ENCODE results near the gene CHTOP. TPM values are rescaled to one million over a fixed set of nuclear protein-coding genes. Genes with fewer than 3 reads are reported as not detected.
A peak's percentile ranks its signal among the peaks of the same experiment; 100 is the strongest.

CHTOP gene
- total and polyA plus RNA-seq, 11 donors, result 48.4 to 92.0 (median 72.9) TPM

DNA sequence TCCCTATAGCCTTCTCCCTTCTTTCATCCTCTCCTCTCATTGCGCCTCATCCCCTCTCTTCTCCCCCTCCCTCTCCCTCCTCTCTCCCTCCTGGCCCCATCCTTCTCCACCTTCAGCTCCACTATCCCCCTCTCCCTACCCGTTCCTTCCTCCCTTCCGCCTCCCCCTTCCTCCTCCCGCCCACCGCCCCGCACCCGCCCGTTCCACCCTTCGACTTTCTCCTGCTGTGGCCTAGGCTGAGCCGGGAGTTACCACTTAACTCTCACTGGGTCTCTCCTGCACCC is 46.2 kb downstream of the CHTOP start:
- peaks cover 0 to 26% (median 19%) of the 10 kb centered on the region in 12 donors for H3K4me1 ChIP-seq
- TF ChIP-seq, protein P1, sequence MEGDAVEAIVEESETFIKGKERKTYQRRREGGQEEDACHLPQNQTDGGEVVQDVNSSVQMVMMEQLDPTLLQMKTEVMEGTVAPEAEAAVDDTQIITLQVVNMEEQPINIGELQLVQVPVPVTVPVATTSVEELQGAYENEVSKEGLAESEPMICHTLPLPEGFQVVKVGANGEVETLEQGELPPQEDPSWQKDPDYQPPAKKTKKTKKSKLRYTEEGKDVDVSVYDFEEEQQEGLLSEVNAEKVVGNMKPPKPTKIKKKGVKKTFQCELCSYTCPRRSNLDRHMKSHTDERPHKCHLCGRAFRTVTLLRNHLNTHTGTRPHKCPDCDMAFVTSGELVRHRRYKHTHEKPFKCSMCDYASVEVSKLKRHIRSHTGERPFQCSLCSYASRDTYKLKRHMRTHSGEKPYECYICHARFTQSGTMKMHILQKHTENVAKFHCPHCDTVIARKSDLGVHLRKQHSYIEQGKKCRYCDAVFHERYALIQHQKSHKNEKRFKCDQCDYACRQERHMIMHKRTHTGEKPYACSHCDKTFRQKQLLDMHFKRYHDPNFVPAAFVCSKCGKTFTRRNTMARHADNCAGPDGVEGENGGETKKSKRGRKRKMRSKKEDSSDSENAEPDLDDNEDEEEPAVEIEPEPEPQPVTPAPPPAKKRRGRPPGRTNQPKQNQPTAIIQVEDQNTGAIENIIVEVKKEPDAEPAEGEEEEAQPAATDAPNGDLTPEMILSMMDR (IDR thresholded peaks at IDR 0.05), result no peak
- no peak for TF ChIP-seq POLR2A (IDR thresholded peaks at IDR 0.05)
- intact Hi-C loops (cut with DNase I), result no loop called here
- H3K4me3 ChIP-seq, result peak overlapping the region; percentile 35 to 76 (median 60)
- no peak for ATAC-seq
- H3K36me3 ChIP-seq, result peaks cover 0 to 19% (median 2%) of the 10 kb centered on the region in 9 donors
- WGBS, 4 donors, result 19 to 32% (median 30%) methylated on average over 10 of the region's 10 CpGs
- H3K27ac ChIP-seq, result peak overlapping the region in 6 of 12 donors; percentile 66 to 83 (median 76)
- DNase-seq, result no peak
- H3K27me3 ChIP-seq, result peaks cover 0 to 28% (median 7%) of the 10 kb centered on the region in 9 donors
- H3K9me3 ChIP-seq, result no peaks in the 10 kb centered on the region

DNA sequence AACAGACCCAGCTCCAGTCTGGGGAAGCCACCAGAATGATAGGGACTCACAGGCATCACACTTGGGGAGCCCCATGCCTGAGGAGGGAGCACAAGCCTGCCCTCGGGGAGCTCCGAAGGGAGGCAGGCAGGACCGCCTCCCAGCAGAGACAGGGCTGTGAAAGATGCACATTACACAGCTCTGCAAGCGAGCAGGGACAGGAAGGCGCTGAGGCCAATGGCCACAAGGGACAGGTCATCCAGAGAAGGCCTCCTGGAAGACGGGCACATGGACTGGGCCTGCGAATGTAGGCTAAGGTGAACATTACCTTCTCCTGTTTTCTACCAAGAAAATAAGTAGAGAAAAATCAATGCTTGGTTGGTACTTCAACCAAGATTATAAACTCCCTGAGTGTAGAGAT is 48.9 kb downstream of the CHTOP start:
- no peak for ATAC-seq
- Histone ChIP-seq H3K4me3 (no peak overlapping the region), H3K27ac (no peak overlapping the region), H3K9me3 (no peaks in the 10 kb centered on the region), H3K4me1 (peaks cover 0 to 22% (median 16%) of the 10 kb centered on the region in 12 donors), H3K36me3 (peaks cover 0 to 33% (median 7%) of the 10 kb centered on the region in 9 donors), H3K27me3 (peaks cover 0 to 28% (median 7%) of the 10 kb centered on the region in 9 donors)
- intact Hi-C loops (cut with DNase I), result no loop called here
- TF ChIP-seq, protein P1 (IDR thresholded peaks at IDR 0.05), result no peak
- no peak for TF ChIP-seq POLR2A (IDR thresholded peaks at IDR 0.05)
- 82 to 87% (median 86%) methylated on average over 7 of the region's 7 CpGs for WGBS, 4 donors
- DNase-seq, result peak in 1 of 5 donors; percentile 26

- no peak for TF ChIP-seq POLR2A (IDR thresholded peaks at IDR 0.05)
- TF ChIP-seq, protein P1 (IDR thresholded peaks at IDR 0.05), result no peak
- peaks cover 0 to 19% (median 7%) of the 10 kb centered on the region in 9 donors for H3K27me3 ChIP-seq
- no peaks in the 10 kb centered on the region for H3K9me3 ChIP-seq
- intact Hi-C loops (cut with DNase I), result no loop called here
- no peak overlapping the region for H3K4me3 ChIP-seq
- no peak overlapping the region for H3K27ac ChIP-seq
- ATAC-seq (no peak), DNase-seq (peak in 1 of 5 donors; percentile 3)
- H3K4me1 ChIP-seq, result peaks cover 0 to 11% (median 8%) of the 10 kb centered on the region in 12 donors
- peaks cover 0 to 39% (median 8%) of the 10 kb centered on the region in 9 donors for H3K36me3 ChIP-seq
- WGBS, 4 donors, result 80 to 89% (median 85%) methylated on average over 5 of the region's 5 CpGs
Measured at GRCh38 chr1:153683854-153684253, 50.0 kb downstream of the CHTOP start.

DNA sequence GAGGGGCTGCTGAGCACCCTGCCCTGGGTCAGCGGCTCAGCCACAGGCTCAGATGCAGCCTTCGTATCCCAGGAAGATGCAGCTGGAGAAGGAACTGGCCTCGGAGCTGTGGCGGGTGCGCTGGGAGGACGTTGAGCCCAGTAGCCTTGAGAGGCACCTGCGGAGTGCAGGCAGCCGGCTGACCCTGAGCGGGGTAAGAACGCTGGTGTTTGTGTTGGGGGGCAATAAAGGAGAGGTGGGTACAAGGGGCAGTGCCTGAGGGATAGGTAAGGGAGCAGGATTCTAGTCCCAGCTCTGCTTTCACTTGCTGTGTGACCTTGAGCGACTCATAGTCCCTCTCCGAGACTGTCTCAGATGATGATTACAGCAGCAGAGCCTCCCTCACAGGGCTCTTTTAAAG is 51.0 kb downstream of the CHTOP start:
- Histone ChIP-seq H3K27ac (no peak overlapping the region), H3K9me3 (no peaks in the 10 kb centered on the region), H3K4me3 (no peak overlapping the region), H3K4me1 (peaks cover 0 to 5% (median 0%) of the 10 kb centered on the region in 12 donors), H3K27me3 (peaks cover 0 to 8% (median 0%) of the 10 kb centered on the region in 9 donors), H3K36me3 (peaks cover 0 to 39% (median 15%) of the 10 kb centered on the region in 9 donors)
- TF ChIP-seq POLR2A (IDR thresholded peaks at IDR 0.05), result no peak
- TF ChIP-seq, protein P1 (IDR thresholded peaks at IDR 0.05), result no peak
- intact Hi-C loops (cut with DNase I), result no loop called here
- no peak for ATAC-seq
- WGBS, 4 donors, result 89 to 93% (median 91%) methylated on average over 12 of the region's 12 CpGs
- peak in 1 of 5 donors; percentile 44 for DNase-seq

Data from heart left ventricle (tissue), 16 donors.